Adrenal gland (tissue), 12 donors: ENCODE measurements around the gene DDAH2. TPM values are rescaled to one million over a fixed set of nuclear protein-coding genes. Genes with fewer than 3 reads are reported as not detected.

Experiments
- DNase-seq, 7 donors: peaks; one replicate each; pipeline ENCODE4 v3.0.0-alpha.2; 2019 to 2020
- H3K27ac ChIP-seq, 5 donors: fragments of 200-600 bp; sonication (generic) in 4 of 5; 1 replicate in 3 of 5; 2 replicates in 2 of 5; pipeline versions ENCODE4 v1.5.1 to v1.8.0; 2016 to 2020; ENCODE audit warnings: mild to moderate bottlenecking in 1 of 5
- H3K27me3 ChIP-seq: fragments of 200-600 bp; 2 replicates; pipeline ENCODE4 v1.8.0; 2021
- H3K36me3 ChIP-seq, 2 donors: fragments of 200-600 bp; replicated peaks in 1 of 2; 1 replicate in 1 of 2; 2 replicates in 1 of 2; pipeline versions ENCODE4 v1.5.1 to v1.8.0; 2018 to 2022
- H3K4me1 ChIP-seq, 2 donors: fragments of 200-600 bp; replicated peaks in 1 of 2; 1 replicate in 1 of 2; 2 replicates in 1 of 2; pipeline versions ENCODE4 v1.5.1 to v1.8.0; 2018 to 2021
- H3K4me3 ChIP-seq, 4 donors: fragments of 200-600 bp; sonication (generic) in 3 of 4; one replicate each; pipeline ENCODE4 v1.5.1; 2016 to 2018
- H3K9me3 ChIP-seq, 3 donors: fragments of 200-600 bp; sonication (generic) in 1 of 3; replicated peaks in 1 of 3; 1 replicate in 2 of 3; 2 replicates in 1 of 3; pipeline versions ENCODE4 v1.5.1 to v1.8.0; 2016 to 2021
- POLR2A ChIP-seq, 2 donors: fragments of 450-650 bp; IDR thresholded peaks; one replicate each; pipeline ENCODE4 v1.6.1; 2017; ENCODE audit warnings: antibody characterized with exemption in 2 of 2, mild to moderate bottlenecking in 2 of 2, moderate library complexity in 1 of 2
- WGBS, 4 donors: extraction: QIAGEN DNeasy Blood & Tissue Kit in 2 of 4; methylation state at CpG; one replicate each; pipeline versions ENCODE4 v1.1.5 to v1.1.7; 2013 to 2017; 5-methylcytosine and 5-hydroxymethylcytosine counted together
- intact Hi-C, 2 donors: fragments of 100-400 bp; cut with DNase I; formaldehyde crosslinking; loops; one replicate each; pipeline versions ENCODE4 v1.14.1 to v1.15.0; 2022 to 2023
- polyA plus RNA-seq, 3 donors: library from polyadenylated mRNA; stranded (reverse); fragments of 200-250 nt in 2 of 3; fragments of 350-450 nt in 1 of 3; fragmentation: Illumina TruSeq in 1 of 3; extraction: RNeasy Lipid Tissue Mini Kit (QIAGEN cat#74804) in 1 of 3; gene quantifications; one replicate each; pipeline ENCODE4 v1.2.3, GENCODE V29; 2013 to 2014
- total RNA-seq, 9 donors: library from RNA; depleted of rRNA in 4 of 9; stranded (reverse); fragments of >200 nt in 4 of 9; fragments of 120-200 nt in 1 of 9; fragmentation: NEBNext Ultra II Directional in 1 of 9; extraction: Animal tissue kit (Norgen Biotek cat#: 25700) in 1 of 9; gene quantifications; one replicate each; pipeline versions ENCODE4 v1.1.0 to v1.2.4, GENCODE V29; 2013 to 2023
- TF ChIP-seq, protein P1 (sequence below), 6 experiments: fragments of 450-650 bp in 4 of 6; fragments of 200-600 bp in 2 of 6; sonication (generic) in 1 of 6; IDR thresholded peaks; 1 replicate in 5 of 6; 2 replicates in 1 of 6; pipeline versions ENCODE4 v1.5.1 to v1.8.0; 2016 to 2021; ENCODE audit warnings: antibody characterized with exemption in 6 of 6, mild to moderate bottlenecking in 2 of 6, moderate library complexity in 1 of 6
- donor health status: healthy with polysubstance abuse.
- donor health status: Bipolar disorder and iron deficiency.
- donor health status: DM: yes; HTN: yes; CAD: no.
- donor health status: DM: no; HTN: no; CAD: no.
- donor health status: DM: no; HTN: no; CAD: no.
- donor health status: DM: yes; HTN: yes; CAD: no.

DDAH2 gene
- total and polyA plus RNA-seq, 12 donors, result 6.4 to 202 (median 33.1) TPM

DNA sequence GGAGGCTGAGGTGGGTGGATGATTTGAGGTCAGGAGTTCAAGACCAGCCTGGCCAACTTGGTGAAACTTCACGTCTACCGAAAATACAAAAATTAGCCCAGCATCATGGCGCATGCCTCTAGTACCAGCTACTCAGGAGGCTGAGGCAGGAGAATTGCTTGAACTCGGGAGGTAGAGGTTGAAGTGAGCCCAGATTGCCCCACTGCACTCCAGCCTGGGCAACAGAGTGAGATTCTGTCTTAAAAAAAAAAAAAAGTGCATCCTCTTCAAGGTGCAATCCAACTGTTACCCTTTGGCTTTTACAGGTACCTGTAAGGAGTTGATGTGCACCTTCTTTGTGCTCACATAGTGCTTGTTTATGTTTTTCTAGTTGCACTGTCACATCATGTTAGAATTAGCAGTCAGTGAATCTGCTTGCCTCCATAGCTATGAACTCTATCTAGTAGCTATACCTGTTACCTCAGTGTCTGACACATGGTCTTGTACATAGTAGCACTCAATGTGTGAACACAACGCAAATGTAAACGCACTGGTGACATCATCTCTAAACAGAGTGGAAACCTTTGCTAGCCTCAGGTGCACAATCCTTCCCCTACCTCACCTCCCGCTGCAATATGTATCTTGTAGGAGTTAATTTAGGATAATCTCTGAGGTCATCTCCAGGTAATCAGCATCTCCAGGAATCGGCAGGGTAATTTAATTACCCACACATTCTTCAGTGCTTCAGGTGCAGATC lies 20.4 kb upstream of the DDAH2 start:
- no peak for TF ChIP-seq POLR2A (IDR thresholded peaks at IDR 0.05)
- TF ChIP-seq, protein P1, sequence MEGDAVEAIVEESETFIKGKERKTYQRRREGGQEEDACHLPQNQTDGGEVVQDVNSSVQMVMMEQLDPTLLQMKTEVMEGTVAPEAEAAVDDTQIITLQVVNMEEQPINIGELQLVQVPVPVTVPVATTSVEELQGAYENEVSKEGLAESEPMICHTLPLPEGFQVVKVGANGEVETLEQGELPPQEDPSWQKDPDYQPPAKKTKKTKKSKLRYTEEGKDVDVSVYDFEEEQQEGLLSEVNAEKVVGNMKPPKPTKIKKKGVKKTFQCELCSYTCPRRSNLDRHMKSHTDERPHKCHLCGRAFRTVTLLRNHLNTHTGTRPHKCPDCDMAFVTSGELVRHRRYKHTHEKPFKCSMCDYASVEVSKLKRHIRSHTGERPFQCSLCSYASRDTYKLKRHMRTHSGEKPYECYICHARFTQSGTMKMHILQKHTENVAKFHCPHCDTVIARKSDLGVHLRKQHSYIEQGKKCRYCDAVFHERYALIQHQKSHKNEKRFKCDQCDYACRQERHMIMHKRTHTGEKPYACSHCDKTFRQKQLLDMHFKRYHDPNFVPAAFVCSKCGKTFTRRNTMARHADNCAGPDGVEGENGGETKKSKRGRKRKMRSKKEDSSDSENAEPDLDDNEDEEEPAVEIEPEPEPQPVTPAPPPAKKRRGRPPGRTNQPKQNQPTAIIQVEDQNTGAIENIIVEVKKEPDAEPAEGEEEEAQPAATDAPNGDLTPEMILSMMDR (IDR thresholded peaks at IDR 0.05), result no peak
- no peak overlapping the region for H3K27ac ChIP-seq
- H3K4me3 ChIP-seq, result no peak overlapping the region
- intact Hi-C loops, result no loop called here
- H3K27me3 ChIP-seq, result no peaks in the 10 kb centered on the region
- WGBS, 4 donors, result 93 to 95% (median 94%) methylated on average over 8 of the region's 8 CpGs
- H3K36me3 ChIP-seq, result no peaks in the 10 kb centered on the region
- no peak for DNase-seq
- no peaks in the 10 kb centered on the region for H3K4me1 ChIP-seq
- H3K9me3 ChIP-seq, result no peaks in the 10 kb centered on the region

DNA sequence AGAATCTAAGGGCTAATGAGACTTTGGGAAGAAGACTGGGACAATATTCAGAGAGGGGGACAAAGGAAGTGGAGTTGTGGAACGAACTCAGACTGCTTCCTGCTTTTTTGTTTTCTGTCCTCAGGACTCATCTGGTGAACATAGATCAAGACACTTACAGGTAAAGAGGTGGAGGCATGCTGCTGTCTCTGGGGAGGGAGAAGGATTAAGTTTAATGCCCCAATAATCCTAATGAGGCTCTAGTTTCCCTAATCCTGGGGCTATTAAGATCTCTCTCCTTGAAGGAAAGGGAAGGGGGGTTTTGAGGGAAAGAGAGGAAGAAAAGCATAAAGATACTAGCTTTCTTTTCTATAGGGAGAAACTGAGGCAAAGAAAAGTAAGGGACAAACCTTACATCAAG lies 15.3 kb upstream of the DDAH2 start:
- DNase-seq, result no peak
- Histone ChIP-seq H3K36me3 (no peaks in the 10 kb centered on the region), H3K27me3 (no peaks in the 10 kb centered on the region), H3K4me3 (no peak overlapping the region), H3K27ac (no peak overlapping the region), H3K4me1 (peaks cover 6 to 12% of the 10 kb centered on the region in 2 donors), H3K9me3 (no peaks in the 10 kb centered on the region)
- no peak for TF ChIP-seq POLR2A (IDR thresholded peaks at IDR 0.05)
- TF ChIP-seq, protein P1 (IDR thresholded peaks at IDR 0.05), result no peak
- intact Hi-C loops, result no loop called here
- WGBS, 4 donors, result 53 to 92% (median 72%) methylated on average over 1 of the region's 1 CpG

DNA sequence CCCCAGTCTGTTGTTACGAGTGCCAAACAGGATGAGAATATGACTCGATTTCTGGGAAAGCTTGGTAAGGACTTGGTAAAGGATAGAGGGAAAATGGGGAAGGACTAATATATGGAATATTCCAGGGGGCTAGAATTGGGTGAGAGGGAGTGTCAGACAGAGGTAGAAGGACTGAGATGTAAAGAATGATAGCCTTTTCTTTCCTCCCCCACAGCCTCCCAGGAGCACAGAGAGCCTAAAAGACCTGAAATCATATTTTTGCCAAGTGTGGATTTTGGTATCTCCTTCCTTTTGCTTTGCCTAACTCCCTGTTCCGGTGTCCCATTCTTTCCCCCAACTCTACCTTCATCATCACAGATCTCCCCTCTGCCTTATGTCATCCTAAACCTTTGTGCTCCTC lies 13.8 kb upstream of the DDAH2 start:
- Histone ChIP-seq H3K27me3 (no peaks in the 10 kb centered on the region), H3K4me1 (peaks cover 10 to 24% of the 10 kb centered on the region in 2 donors), H3K4me3 (no peak overlapping the region), H3K9me3 (no peaks in the 10 kb centered on the region), H3K27ac (no peak overlapping the region), H3K36me3 (no peaks in the 10 kb centered on the region)
- 91 to 95% (median 94%) methylated on average over 3 of the region's 3 CpGs for WGBS, 4 donors
- DNase-seq, result no peak
- intact Hi-C loops, result no loop called here
- no peak for TF ChIP-seq POLR2A (IDR thresholded peaks at IDR 0.05)

DNA sequence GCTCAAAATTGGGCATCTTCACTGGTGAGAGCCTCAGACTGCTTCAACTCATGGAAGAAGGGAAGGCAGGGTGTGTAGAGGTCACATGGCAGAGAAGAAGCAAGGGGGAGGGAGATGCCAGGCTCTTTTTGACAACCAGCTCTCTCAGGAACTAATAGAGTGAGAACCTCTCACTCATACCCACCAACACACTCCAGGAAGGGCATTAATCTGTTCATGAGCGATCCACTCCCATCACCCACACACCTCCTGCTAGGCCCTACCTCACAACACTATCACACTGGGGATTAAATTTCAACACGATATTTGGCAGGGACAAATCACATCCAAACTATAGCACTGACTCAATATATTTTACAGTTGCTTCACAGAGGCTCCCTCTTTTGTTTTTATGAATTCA lies 12.7 kb upstream of the DDAH2 start:
- Histone ChIP-seq H3K27me3 (no peaks in the 10 kb centered on the region), H3K9me3 (no peaks in the 10 kb centered on the region), H3K4me3 (no peak overlapping the region), H3K27ac (no peak overlapping the region), H3K36me3 (no peaks in the 10 kb centered on the region), H3K4me1 (peaks cover 10 to 35% of the 10 kb centered on the region in 2 donors)
- intact Hi-C loops, result no loop called here
- WGBS, 4 donors, result 89 to 96% (median 91%) methylated on average over 2 of the region's 2 CpGs
- TF ChIP-seq, protein P1 (IDR thresholded peaks at IDR 0.05), result no peak
- TF ChIP-seq POLR2A (IDR thresholded peaks at IDR 0.05), result no peak
- no peak for DNase-seq
